PC-3 (cell line): ENCODE data around the gene ATP4A. TPM values are rescaled to one million over a fixed set of nuclear protein-coding genes. Genes with fewer than 3 reads are reported as not detected.

Experiments
- ATAC-seq: fragments of 200-7000 bp; cut with Tn5 transposase; 2 replicates; pipeline ENCODE4 v1.9.1; 2020; ENCODE audit warnings: mild to moderate bottlenecking, moderate library complexity
- BruUV-seq: library from RNA; stranded (reverse); fragments of 400-500 nt; replicated peaks from 2 replicates; lab custom pipeline; 2021; lab: Mats Ljungman, UMichigan
- CTCF ChIA-PET: fragments of 300-600 bp; sonication (Branson Sonifier 250); formaldehyde crosslinking; loops from one replicate; lab custom pipeline; 2022; ENCODE audit warnings: antibody characterized with exemption; lab: Charles Lee
- POLR2A ChIA-PET: fragments of 300-600 bp; sonication (Branson Sonifier 250); formaldehyde crosslinking; loops from one replicate; lab custom pipeline; 2022; ENCODE audit warnings: antibody characterized with exemption; ENCODE audit not compliant: unreplicated experiment; lab: Charles Lee
- DNase-seq: peaks from one replicate; pipeline ENCODE4 v3.0.0-alpha.2; 2015
- H2AFZ ChIP-seq: fragments of 300-600 bp; sonication (generic); 2 replicates; pipeline ENCODE4 v1.6.0; 2016; ENCODE audit warnings: antibody characterized with exemption, low read length
- H3F3A ChIP-seq: fragments of 300-600 bp; sonication (generic); one replicate; pipeline ENCODE4 v1.6.0; 2017; ENCODE audit warnings: antibody characterized with exemption, low read length, control low read depth, mild to moderate bottlenecking; ENCODE audit not compliant: unreplicated experiment
- H3K27ac ChIP-seq: fragments of 300-600 bp; sonication (generic); 2 replicates; pipeline ENCODE4 v1.5.1; 2016; ENCODE audit warnings: mild to moderate bottlenecking, low read length
- H3K27me3 ChIP-seq: fragments of 300-600 bp; sonication (generic); 2 replicates; pipeline ENCODE4 v1.6.1; 2016; ENCODE audit warnings: low read length, mixed read lengths
- H3K36me3 ChIP-seq: fragments of 300-600 bp; sonication (generic); 2 replicates; pipeline ENCODE4 v1.6.1; 2016; ENCODE audit warnings: low read depth, mixed run types, low read length, mixed read lengths
- H3K4me1 ChIP-seq: fragments of 300-600 bp; sonication (generic); 2 replicates; pipeline ENCODE4 v1.5.1; 2016; ENCODE audit warnings: low read length; ENCODE audit not compliant: insufficient read depth
- H3K4me2 ChIP-seq: fragments of 300-600 bp; sonication (generic); 2 replicates; pipeline ENCODE4 v1.6.0; 2016; ENCODE audit warnings: low read length
- H3K4me3 ChIP-seq: fragments of 300-600 bp; sonication (generic); 2 replicates; pipeline ENCODE4 v1.5.1; 2016; ENCODE audit warnings: mild to moderate bottlenecking, low read length, mixed read lengths
- H3K79me2 ChIP-seq: fragments of 300-600 bp; sonication (generic); 2 replicates; pipeline ENCODE4 v1.6.1; 2017; ENCODE audit warnings: low read length, mixed read lengths
- H3K9ac ChIP-seq: fragments of 300-600 bp; sonication (generic); 2 replicates; pipeline ENCODE4 v1.6.0; 2016; ENCODE audit warnings: mild to moderate bottlenecking, low read length
- H3K9me2 ChIP-seq: fragments of 300-600 bp; sonication (generic); replicated peaks from 2 replicates; pipeline ENCODE4 v1.6.1; 2016; ENCODE audit warnings: mixed run types, low read length, mixed read lengths
- H3K9me3 ChIP-seq: fragments of 300-600 bp; sonication (generic); 2 replicates; pipeline ENCODE4 v1.6.1; 2016; ENCODE audit warnings: low read length, mixed read lengths
- H4K20me1 ChIP-seq: fragments of 300-600 bp; sonication (generic); 2 replicates; pipeline ENCODE4 v1.6.1; 2016; ENCODE audit warnings: low read length, mixed read lengths
- CTCF ChIP-seq: fragments of 300-600 bp; sonication (generic); conservative IDR thresholded peaks from 2 replicates; pipeline ENCODE4 v1.5.1; 2017; ENCODE audit warnings: antibody characterized with exemption, low read depth, mild to moderate bottlenecking, low read length
- EZH2 ChIP-seq: fragments of 300-600 bp; sonication (generic); IDR thresholded peaks from one replicate; pipeline ENCODE4 v1.6.1; 2017; ENCODE audit warnings: antibody characterized with exemption, mild to moderate bottlenecking, low read length; ENCODE audit not compliant: unreplicated experiment
- EZH2phosphoT487 ChIP-seq: fragments of 300-600 bp; sonication (generic); IDR thresholded peaks from 2 replicates; pipeline ENCODE4 v1.6.1; 2018; ENCODE audit warnings: mild to moderate bottlenecking, antibody characterized with exemption, low read length, borderline replicate concordance
- intact Hi-C: fragments of 100-400 bp; cut with micrococcal nuclease; formaldehyde crosslinking; loops from 2 replicates; pipeline ENCODE4 v1.9.0; 2023
- total RNA-seq: library from RNA; depleted of rRNA; stranded (reverse); fragments of >200 nt; gene quantifications from 2 replicates; pipeline ENCODE4 v1.2.3, GENCODE V29; 2014

Gene ATP4A
- total RNA-seq, 1 experiment from 2014 or later, result not detected

- H4K20me1 ChIP-seq, result no peaks in the 10 kb centered on the region
- no peaks in the 10 kb centered on the region for H3K36me3 ChIP-seq
- ChIA-PET CTCF (no interaction called here), POLR2A (no interaction called here)
- H3F3A ChIP-seq, result no peaks in the 10 kb centered on the region
- no peaks in the 10 kb centered on the region for H3K27me3 ChIP-seq
- ATAC-seq (no peak), DNase-seq (no peak)
- TF ChIP-seq EZH2, result no peak
- no peak for TF ChIP-seq CTCF
- no peak for TF ChIP-seq EZH2phosphoT487
- H3K4me3 ChIP-seq, result no peak overlapping the region
- H3K4me1 ChIP-seq, result no peaks in the 10 kb centered on the region
- no TSS peak for BruUV-seq
- H3K9ac ChIP-seq, result no peak overlapping the region
- no peaks in the 10 kb centered on the region for H3K79me2 ChIP-seq
- no peak overlapping the region for H3K4me2 ChIP-seq
- no peaks in the 10 kb centered on the region for H3K9me2 ChIP-seq
- H3K9me3 ChIP-seq, result no peaks in the 10 kb centered on the region
- intact Hi-C loops, result no loop called here
- no peak overlapping the region for H3K27ac ChIP-seq
- no peak overlapping the region for H2AFZ ChIP-seq
These were observed 8.0 kb upstream of the ATP4A start for GRCh38 chr19:35571406-35571965.

GRCh38 chr19:35569281-35569781, 5.9 kb upstream of the ATP4A start:
- Histone ChIP-seq H3K4me2 (no peak overlapping the region), H3K9me2 (no peaks in the 10 kb centered on the region), H3K79me2 (no peaks in the 10 kb centered on the region), H3K9me3 (no peaks in the 10 kb centered on the region), H2AFZ (no peak overlapping the region), H3K4me3 (no peak overlapping the region), H3F3A (no peaks in the 10 kb centered on the region), H3K27ac (no peak overlapping the region), H3K4me1 (no peaks in the 10 kb centered on the region), H3K27me3 (no peaks in the 10 kb centered on the region), H4K20me1 (no peaks in the 10 kb centered on the region), H3K9ac (no peak overlapping the region), H3K36me3 (no peaks in the 10 kb centered on the region)
- POLR2A ChIA-PET, result no interaction called here
- TF ChIP-seq EZH2 (no peak), CTCF (no peak), EZH2phosphoT487 (no peak)
- intact Hi-C loops, result no loop called here
- ATAC-seq (no peak), DNase-seq (no peak)
- CTCF ChIA-PET, result no interaction called here
- BruUV-seq, result no TSS peak

- ChIA-PET POLR2A (no interaction called here), CTCF (no interaction called here)
- Histone ChIP-seq H3K79me2 (no peaks in the 10 kb centered on the region), H3K9me2 (no peaks in the 10 kb centered on the region), H3K27me3 (no peaks in the 10 kb centered on the region), H3F3A (no peaks in the 10 kb centered on the region), H2AFZ (no peak overlapping the region), H3K4me2 (no peak overlapping the region), H3K27ac (no peak overlapping the region), H3K9ac (no peak overlapping the region), H3K4me1 (no peaks in the 10 kb centered on the region), H3K36me3 (no peaks in the 10 kb centered on the region), H4K20me1 (no peaks in the 10 kb centered on the region), H3K4me3 (no peak overlapping the region), H3K9me3 (no peaks in the 10 kb centered on the region)
- BruUV-seq, result no TSS peak
- ATAC-seq (no peak), DNase-seq (no peak)
- TF ChIP-seq EZH2phosphoT487, result no peak
- intact Hi-C loops, result no loop called here
These were observed 3.3 kb upstream of the ATP4A start for GRCh38 chr19:35566738-35567137.
